ENCODE measurements around the gene HECTD1. TPM values are rescaled to one million over a fixed set of nuclear protein-coding genes. Genes with fewer than 3 reads are reported as not detected.

Gene HECTD1
- total and polyA plus RNA-seq, 10 of the 15 experiments (the other 5 are each of a cell fraction or from before 2014, with no cell fraction given) = 27.3 to 116 (median 57.7) TPM

DNA sequence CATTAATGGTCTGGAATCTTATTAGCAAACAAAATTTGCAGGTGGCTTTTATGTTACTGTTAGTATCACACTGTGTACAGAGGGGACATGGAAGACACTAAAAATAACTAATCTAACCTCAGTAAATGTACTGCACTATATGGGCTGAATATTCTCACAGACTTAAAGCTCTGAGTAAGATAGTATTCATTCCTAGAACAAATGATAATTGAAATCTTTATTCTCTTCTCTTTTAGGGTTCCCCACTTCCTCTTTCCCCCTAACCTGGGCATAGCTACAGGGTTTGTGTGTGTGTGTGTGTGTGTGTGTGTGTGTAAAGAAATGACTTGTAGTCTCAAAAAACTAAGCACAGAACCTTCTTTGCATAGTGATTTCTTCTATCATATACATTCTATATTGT, 21.4 kb upstream of the HECTD1 start:
- H3K36me3 ChIP-seq (ENCODE audit: control insufficient read depth in 2 of 2, insufficient read depth in 2 of 2, low read length in 1 of 2) = no peaks in the 10 kb centered on the region
- peak overlapping the region; percentile 64; the same call in 1 of the 2 replicates for H3K4me2 ChIP-seq (ENCODE audit: control insufficient read depth, insufficient read depth)
- BruUV-seq (replicated peaks) = no TSS peak
- H4K20me1 ChIP-seq (ENCODE audit: control insufficient read depth, insufficient read depth) = no peaks in the 10 kb centered on the region
- CTCF ChIA-PET = interaction anchor here (0.8 to 1.3 kb wide), 5 partner anchors 12 to 122 kb away, joined by 3 to 4 read pairs (median 3); no protein-coding TSS in a partner anchor
- DNase-seq (ENCODE audit: low read depth, low spot score) (no peak), FAIRE-seq (peak; percentile 74), ATAC-seq (peak; percentile 92)
- no peak overlapping the region for H3K9ac ChIP-seq (ENCODE audit: control insufficient read depth, insufficient read depth, low read length)
- no peak overlapping the region for H3K27ac ChIP-seq (ENCODE audit: control insufficient read depth, insufficient read depth)
- intact Hi-C loops (cut with micrococcal nuclease; ENCODE audit: unreplicated experiment) = no loop called here
- POLR2A ChIA-PET = interaction anchor here (0.6 to 1.0 kb wide), 3 partner anchors 28 to 106 kb away, joined by 3 read pairs; no protein-coding TSS in a partner anchor
- RAD21 ChIA-PET (ENCODE audit: unreplicated experiment) = interaction anchor here (0.9 to 1.4 kb wide), 4 partner anchors 21 to 45 kb away, joined by 3 to 5 read pairs (median 4); no protein-coding TSS in a partner anchor
- H3K4me3 ChIP-seq = no peak overlapping the region
- SMC1A ChIA-PET (ENCODE audit: uncharacterized antibody, unreplicated experiment) = interaction anchor here (0.6 to 1.9 kb wide), 9 partner anchors 9 to 92 kb away, joined by 3 to 11 read pairs (median 3); no protein-coding TSS in a partner anchor
- H3K9me3 ChIP-seq (replicated peaks; ENCODE audit: control insufficient read depth, insufficient read depth, low read length) = no peaks in the 10 kb centered on the region
- no peak overlapping the region for H2AFZ ChIP-seq (ENCODE audit: control insufficient read depth, low read depth, low read length)
- no peaks in the 10 kb centered on the region for H3K27me3 ChIP-seq (replicated peaks in 1 of 2; ENCODE audit: control insufficient read depth in 2 of 2, insufficient read depth in 2 of 2, low read length in 1 of 2)
- in situ Hi-C loops (cut with MboI) = no loop called here
- H3K79me2 ChIP-seq (ENCODE audit: control insufficient read depth, insufficient read depth, low read length) = no peaks in the 10 kb centered on the region
- H3K4me1 ChIP-seq (ENCODE audit: control insufficient read depth, insufficient read depth, low read length) = peaks cover 17% of the 10 kb centered on the region
- TF ChIP-seq ZNF384 (IDR thresholded peaks at IDR 0.05; ENCODE audit: borderline replicate concordance, low read depth, low read length) (no peak), TBL1XR1 (IDR thresholded peaks at IDR 0.05; ENCODE audit: low read depth, low read length) (peak; percentile 54; the same call in 1 of the 2 replicates), ZNF217 (IDR thresholded peaks at IDR 0.05) (peak; percentile 95), ETV6 (conservative IDR thresholded peaks at IDR 0.05 in 1 of 2, IDR thresholded peaks at IDR 0.05 in 1 of 2; ENCODE audit: borderline replicate concordance in 1 of 2, low read depth in 1 of 2) (peak in 1 of 2 experiments; percentile 86; a peak in 2 of 4 replicates), MTA3 (IDR thresholded peaks at IDR 0.05; ENCODE audit: borderline replicate concordance, low read length) (peak; percentile 77; the same call in 1 of the 2 replicates), SMAD1 (IDR thresholded peaks at IDR 0.05; ENCODE audit: low read depth, partially characterized antibody) (peak; percentile 26), CBFB (IDR thresholded peaks at IDR 0.05; ENCODE audit: low read depth) (peak; percentile 48; the same call in 1 of the 2 replicates), CREB1 (IDR thresholded peaks at IDR 0.05; ENCODE audit: low read depth) (peak; percentile 57; the same call in 1 of the 2 replicates), YY1 (IDR thresholded peaks at IDR 0.05; ENCODE audit: low read depth, low read length) (0 out of 2 replicates have a peak, but pooled peaks have one; percentile 34), EGR1 (IDR thresholded peaks at IDR 0.05; ENCODE audit: borderline replicate concordance in 1 of 2, low read depth in 2 of 2, low read length in 2 of 2) (no peak), KAT2A (conservative IDR thresholded peaks at IDR 0.05; ENCODE audit: control insufficient read depth, low read depth, low read length) (no peak), ESRRA (IDR thresholded peaks at IDR 0.05; ENCODE audit: low read length) (no peak), STAT3 (IDR thresholded peaks at IDR 0.05; ENCODE audit: low read depth, low read length) (no peak)
- TF ChIP-seq, protein P1, sequence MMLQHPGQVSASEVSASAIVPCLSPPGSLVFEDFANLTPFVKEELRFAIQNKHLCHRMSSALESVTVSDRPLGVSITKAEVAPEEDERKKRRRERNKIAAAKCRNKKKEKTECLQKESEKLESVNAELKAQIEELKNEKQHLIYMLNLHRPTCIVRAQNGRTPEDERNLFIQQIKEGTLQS (IDR thresholded peaks at IDR 0.05; ENCODE audit: borderline replicate concordance, extremely low read depth, low read depth, low read length) = no peak
- TF ChIP-seq, protein P2, sequence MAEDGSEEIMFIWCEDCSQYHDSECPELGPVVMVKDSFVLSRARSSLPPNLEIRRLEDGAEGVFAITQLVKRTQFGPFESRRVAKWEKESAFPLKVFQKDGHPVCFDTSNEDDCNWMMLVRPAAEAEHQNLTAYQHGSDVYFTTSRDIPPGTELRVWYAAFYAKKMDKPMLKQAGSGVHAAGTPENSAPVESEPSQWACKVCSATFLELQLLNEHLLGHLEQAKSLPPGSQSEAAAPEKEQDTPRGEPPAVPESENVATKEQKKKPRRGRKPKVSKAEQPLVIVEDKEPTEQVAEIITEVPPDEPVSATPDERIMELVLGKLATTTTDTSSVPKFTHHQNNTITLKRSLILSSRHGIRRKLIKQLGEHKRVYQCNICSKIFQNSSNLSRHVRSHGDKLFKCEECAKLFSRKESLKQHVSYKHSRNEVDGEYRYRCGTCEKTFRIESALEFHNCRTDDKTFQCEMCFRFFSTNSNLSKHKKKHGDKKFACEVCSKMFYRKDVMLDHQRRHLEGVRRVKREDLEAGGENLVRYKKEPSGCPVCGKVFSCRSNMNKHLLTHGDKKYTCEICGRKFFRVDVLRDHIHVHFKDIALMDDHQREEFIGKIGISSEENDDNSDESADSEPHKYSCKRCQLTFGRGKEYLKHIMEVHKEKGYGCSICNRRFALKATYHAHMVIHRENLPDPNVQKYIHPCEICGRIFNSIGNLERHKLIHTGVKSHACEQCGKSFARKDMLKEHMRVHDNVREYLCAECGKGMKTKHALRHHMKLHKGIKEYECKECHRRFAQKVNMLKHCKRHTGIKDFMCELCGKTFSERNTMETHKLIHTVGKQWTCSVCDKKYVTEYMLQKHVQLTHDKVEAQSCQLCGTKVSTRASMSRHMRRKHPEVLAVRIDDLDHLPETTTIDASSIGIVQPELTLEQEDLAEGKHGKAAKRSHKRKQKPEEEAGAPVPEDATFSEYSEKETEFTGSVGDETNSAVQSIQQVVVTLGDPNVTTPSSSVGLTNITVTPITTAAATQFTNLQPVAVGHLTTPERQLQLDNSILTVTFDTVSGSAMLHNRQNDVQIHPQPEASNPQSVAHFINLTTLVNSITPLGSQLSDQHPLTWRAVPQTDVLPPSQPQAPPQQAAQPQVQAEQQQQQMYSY (CRISPR knock-in tag; IDR thresholded peaks at IDR 0.05) = no peak
- TF ChIP-seq, protein P3, sequence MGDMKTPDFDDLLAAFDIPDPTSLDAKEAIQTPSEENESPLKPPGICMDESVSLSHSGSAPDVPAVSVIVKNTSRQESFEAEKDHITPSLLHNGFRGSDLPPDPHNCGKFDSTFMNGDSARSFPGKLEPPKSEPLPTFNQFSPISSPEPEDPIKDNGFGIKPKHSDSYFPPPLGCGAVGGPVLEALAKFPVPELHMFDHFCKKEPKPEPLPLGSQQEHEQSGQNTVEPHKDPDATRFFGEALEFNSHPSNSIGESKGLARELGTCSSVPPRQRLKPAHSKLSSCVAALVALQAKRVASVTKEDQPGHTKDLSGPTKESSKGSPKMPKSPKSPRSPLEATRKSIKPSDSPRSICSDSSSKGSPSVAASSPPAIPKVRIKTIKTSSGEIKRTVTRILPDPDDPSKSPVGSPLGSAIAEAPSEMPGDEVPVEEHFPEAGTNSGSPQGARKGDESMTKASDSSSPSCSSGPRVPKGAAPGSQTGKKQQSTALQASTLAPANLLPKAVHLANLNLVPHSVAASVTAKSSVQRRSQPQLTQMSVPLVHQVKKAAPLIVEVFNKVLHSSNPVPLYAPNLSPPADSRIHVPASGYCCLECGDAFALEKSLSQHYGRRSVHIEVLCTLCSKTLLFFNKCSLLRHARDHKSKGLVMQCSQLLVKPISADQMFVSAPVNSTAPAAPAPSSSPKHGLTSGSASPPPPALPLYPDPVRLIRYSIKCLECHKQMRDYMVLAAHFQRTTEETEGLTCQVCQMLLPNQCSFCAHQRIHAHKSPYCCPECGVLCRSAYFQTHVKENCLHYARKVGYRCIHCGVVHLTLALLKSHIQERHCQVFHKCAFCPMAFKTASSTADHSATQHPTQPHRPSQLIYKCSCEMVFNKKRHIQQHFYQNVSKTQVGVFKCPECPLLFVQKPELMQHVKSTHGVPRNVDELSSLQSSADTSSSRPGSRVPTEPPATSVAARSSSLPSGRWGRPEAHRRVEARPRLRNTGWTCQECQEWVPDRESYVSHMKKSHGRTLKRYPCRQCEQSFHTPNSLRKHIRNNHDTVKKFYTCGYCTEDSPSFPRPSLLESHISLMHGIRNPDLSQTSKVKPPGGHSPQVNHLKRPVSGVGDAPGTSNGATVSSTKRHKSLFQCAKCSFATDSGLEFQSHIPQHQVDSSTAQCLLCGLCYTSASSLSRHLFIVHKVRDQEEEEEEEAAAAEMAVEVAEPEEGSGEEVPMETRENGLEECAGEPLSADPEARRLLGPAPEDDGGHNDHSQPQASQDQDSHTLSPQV (IDR thresholded peaks at IDR 0.05) = peak; percentile 47; the same call in 1 of the 2 replicates
